Measurements from ENCODE around the gene WNT1.

The WNT1 gene

DNA sequence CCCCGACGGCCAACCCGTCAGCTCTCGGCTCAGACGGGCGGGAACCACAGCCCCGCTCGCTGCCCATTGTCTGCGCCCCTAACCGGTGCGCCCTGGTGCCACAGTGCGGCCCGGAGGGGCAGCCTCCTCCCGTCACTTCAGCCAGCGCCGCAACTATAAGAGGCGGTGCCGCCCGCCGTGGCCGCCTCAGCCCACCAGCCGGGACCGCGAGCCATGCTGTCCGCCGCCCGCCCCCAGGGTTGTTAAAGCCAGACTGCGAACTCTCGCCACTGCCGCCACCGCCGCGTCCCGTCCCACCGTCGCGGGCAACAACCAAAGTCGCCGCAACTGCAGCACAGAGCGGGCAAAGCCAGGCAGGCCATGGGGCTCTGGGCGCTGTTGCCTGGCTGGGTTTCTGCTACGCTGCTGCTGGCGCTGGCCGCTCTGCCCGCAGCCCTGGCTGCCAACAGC is at the start of gene WNT1:
TSS of gene WNT1 (plus strand) at position 32 of the 450 bp plus-strand sequence. CDS start at position 361, 329 bp downstream.
- no peak for DNase-seq (ENCODE audit: low read depth in 3 of 3, low spot score in 1 of 3)

DNA sequence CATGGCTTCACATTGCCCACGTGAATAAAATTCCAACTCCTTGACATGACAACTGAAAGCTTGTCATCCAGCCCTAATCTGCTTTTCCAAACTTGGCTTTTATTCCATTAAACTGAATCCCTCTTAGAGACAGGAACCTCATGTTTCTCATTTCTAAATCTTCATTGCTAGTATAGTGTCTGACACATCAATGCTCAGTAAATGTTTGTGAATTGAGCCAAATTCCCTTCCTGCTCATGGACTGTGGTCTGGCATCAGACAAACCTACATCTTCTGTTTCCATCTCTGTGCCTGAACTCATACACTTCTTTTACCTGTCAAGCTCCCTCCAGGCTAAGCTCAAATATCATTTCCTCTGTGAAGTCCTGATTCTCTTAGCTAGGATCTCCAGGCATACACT is 48.6 kb upstream of the WNT1 start:
- DNase-seq (ENCODE audit: low read depth in 3 of 3, low spot score in 1 of 3): no peak

DNA sequence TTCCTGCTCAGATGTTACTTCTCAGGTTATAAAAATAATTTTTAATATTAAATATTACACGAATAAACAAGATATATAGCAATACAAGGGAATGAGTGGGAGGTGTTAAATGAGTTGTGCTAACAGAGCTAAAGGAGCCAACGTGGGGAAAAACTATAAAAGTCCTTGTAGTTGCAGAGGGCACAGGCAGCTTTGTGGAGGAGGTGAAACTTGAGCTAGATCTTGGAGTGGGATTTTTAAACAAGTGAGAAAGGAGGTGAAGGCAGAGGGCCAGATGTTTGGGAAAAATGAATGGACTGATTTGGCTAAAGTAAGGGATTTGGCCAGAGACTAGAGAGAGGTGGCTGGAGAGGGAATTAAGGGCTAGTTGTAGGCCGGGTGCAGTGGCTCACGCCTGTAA is 47.6 kb upstream of the WNT1 start:
- no peak for DNase-seq (ENCODE audit: low read depth in 3 of 3, low spot score in 1 of 3)

DNA sequence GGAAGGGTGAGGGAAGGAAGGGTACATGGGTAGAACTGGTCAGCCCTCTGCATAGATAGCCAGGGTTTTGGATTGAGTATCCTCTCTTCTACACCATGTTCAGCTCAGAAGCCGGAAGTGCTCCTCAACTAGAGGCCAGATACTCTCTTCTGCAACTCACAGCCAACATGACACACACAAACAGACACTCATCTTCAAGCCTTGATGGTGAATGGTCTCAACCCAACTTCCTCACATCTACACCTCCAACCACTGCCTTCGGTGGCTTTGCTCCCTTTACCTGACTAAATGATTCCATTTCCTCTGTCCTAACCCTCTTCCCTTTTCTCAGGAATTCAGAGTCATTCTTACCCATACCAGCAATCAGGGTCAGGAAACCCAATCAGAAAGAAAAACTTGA is 45.2 kb upstream of the WNT1 start:
- DNase-seq (ENCODE audit: low read depth in 3 of 3, low spot score in 1 of 3): no peak

DNA sequence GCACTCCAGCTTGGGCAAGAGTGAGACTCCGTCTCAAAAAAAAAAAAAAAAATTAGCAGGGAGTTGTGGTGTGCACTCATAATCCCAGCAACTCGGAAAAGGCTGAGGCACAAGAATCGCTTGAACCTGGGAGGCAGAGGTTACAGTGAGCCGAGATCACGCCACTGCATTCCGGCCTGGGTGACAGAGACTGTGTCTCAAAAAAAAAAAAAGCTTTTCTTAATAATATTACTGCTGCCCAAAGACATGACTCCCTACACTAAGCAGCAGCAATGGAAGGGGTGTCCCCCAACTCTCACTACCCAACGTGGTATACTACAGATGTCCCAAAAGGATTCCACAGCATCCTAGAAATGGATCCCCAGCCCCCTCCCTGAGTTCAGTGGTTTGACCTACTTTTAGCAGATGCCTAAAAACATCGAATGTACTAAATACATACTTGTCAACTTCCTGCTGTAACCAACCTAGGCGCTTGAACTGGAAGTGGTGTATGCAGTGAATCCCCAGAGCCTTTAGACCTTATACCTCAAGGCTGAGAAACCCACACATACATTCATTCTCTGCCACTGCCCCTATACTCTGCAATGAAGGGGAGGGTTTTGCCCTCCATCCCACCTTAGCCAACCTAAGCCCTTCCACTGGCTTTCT is 44.3 kb upstream of the WNT1 start:
- DNase-seq (ENCODE audit: low read depth in 3 of 3, low spot score in 1 of 3): peak in 1 of 3 donors; percentile 30

DNA sequence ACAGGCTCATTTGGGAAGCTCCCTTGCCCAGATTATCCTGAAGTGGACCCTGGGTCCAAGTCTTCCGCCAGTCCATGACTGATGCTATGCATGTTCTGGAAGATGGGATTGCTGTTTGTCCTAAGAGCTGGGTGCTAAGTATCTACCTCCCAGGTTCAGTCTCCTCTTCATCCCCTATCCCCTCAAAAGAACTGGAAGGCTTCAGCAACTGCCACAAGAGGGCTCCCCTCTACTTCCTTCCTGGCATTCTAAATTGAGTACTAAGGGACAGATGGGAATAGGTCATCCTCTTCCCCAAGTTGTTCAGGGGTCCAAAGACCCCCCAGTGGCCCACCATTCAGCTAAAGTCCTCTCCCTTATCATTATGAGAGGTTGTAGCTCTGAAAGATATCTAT is 43.8 kb upstream of the WNT1 start:
- no peak for DNase-seq (ENCODE audit: low read depth in 3 of 3, low spot score in 1 of 3)

DNA sequence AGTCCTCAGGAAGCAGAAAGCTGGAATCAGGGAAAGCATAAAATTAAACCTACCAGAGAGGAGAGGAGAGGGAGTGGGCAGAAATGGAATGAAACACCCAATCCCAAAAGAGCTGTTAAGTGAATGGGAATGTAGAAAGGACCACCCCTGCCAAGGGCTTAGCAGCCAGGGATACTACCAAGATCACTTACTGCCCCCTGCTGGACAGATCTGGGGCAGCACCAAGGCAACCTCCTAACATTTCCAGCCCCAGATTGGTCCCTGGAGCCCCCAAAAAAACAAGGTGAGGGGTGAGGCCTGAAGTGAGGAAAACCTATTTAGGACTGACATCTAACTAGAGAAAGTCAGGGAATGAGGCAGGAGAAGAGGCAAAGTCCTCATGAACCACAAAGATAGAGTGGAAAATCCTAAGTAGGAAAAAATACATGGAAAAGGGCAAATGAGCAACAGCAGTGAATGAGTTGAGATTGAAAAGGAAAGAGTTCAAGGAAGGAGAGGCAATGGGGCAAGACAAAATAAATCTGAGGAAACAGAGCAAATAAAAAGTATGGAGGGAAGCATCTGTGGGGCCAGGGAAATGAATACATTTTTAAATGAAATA is 41.6 kb upstream of the WNT1 start:
- DNase-seq (ENCODE audit: low read depth in 3 of 3, low spot score in 1 of 3): peak; percentile 65 to 76 (median 66)

DNA sequence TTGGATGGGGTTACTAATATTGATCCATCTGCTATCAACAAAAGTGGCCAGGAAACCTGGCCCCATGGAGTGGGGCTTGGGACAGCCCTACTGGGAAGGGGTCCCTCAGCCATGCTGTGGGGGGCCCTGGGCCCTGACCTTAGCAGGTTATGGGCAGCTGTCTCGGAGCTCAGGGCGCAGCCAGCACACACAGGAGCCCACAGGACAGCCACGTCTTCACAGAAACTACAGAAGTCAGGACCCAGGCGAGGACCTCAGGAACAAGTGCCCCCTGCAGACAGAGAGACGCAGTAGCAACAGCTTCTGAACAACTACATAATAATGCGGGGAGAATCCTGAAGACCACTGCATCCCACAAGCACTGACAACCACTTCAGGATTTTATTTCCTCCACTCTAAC is 41.0 kb upstream of the WNT1 start:
- DNase-seq (ENCODE audit: low read depth in 3 of 3, low spot score in 1 of 3): no peak

DNA sequence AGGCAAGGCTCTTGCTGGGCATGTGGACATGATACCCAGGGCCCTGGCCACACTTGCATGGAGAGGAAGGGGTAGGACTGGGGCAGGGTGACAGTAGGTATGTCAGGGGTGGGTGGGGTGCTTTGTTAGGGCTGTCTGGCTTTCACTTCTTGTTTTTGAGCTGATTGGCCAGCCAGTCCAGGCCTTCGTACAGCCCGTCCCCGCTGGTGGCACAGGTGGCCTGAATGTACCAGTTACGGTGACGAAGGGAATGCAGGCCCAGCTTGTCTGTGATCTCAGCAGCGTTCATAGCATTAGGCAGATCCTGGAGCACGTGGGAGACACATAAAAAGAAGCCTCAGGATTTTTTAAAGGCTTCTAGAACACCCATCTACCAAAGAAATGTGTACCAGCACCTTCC is 39.3 kb upstream of the WNT1 start:
- DNase-seq (ENCODE audit: low read depth in 3 of 3, low spot score in 1 of 3): no peak

DNA sequence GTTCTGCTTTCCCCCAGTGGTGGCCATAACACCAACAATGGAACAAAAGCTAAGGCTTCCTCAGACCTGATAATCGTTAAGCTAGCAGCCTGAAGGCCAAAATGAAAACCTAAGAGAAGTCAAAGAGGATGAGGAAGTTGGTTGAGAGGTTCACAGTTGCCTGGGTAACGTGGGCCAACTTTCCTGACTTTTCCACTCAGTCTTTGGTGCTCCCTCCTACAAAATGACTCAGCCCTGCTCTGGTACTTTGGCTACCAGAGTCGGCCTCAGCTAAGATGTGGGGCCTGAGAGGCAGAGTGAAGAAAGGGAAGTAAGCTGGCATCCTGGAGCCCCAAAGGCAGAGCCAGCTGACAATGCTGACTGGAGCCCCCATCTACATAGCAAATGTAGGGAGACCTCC is 37.9 kb upstream of the WNT1 start:
- DNase-seq (ENCODE audit: low read depth in 3 of 3, low spot score in 1 of 3): no peak

DNA sequence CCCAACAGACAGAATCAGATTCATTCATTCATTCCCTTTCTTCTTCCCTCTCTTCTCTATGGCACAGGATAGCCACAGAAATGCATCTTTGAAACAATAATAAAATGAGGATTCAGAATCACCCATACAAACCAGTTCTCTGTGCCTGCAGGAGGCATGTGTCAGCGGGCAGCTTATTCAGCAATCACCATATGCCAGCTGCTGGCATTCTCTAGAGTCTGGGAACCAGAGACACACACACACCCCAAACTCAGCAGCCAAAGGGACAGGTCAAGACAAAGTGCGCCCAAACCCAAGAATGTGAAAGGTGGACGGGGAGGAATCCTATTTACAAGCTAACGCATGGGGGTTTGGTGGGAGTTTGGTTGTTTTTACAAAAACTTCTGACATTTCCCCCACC is 34.9 kb upstream of the WNT1 start:
- DNase-seq (ENCODE audit: low read depth in 3 of 3, low spot score in 1 of 3): no peak

DNA sequence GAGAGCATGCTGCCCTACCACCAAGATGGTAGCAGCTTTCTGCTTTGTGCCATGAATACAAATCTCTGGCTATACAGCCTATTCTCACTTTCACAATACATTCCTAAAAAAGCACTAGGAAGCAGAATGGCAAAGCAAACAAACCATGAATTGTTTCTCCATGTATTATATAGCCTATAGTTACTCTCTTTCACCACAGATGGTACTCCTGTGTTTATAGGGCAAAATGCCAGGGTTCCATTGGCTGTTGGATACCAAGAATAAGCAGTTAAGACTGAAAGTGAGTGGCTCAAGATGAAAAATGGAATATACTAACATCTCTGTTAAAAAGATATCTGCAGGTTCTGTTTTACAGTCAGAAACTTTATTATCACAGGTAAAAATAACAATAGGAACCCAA is 31.9 kb upstream of the WNT1 start:
- DNase-seq (ENCODE audit: low read depth in 3 of 3, low spot score in 1 of 3): no peak

DNA sequence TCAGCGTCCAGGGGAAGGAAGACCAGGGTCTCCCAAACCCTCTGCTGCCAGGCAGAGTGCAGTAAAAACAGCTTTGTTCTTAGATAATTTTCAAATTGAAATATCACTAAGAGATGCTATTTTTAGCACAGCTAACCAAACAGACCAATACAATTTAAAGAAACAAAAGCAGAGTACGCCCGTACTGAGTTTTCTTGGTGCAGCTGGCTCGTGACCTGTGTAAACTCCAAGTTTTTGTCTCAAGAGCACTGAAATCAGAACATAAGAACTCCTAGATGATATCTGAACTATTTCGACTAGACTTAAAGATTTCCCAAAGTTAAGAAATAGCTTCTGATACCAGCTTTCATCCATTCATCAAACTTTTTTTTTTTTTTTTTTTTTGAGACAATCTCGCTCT is 31.2 kb upstream of the WNT1 start:
- no peak for DNase-seq (ENCODE audit: low read depth in 3 of 3, low spot score in 1 of 3)

DNA sequence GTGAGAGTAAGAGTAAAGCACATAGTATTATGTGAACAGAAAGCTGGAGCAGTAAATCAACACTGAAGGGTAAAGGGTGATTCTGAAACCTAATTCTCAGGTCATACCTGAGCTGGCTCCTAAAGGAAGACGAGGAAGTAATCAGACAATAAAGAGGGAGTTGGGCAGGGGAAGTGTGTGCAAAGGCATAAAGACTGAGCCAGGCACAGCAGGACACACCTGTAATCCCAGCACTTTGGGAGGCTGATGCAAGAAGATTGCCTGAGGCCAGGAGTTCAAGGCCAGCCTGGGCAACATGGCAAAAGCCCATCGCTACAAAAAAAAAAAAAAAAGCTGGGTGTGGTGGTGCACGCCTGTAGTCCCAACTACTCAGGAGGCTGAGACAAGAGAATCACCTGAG is 30.4 kb upstream of the WNT1 start:
- DNase-seq (ENCODE audit: low read depth in 3 of 3, low spot score in 1 of 3): no peak

DNA sequence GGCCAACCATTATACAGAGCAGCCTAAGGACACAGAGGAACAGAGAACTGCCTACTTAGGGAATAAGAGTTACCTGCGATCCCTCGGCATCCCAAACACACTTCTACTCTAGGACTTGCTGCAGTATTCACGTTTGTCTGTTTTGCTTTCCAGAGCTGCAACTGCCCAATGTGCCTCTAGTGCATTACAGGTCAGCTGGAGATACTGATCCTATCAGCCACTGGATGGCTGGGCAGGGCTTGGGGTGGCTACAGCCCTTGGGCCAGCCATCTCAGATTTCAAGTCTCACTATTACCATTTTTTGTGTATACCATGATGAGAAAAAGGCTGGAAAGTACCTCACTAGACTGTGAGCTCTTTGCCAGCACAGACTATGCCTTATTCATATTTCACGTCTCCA is 25.4 kb upstream of the WNT1 start:
- no peak for DNase-seq (ENCODE audit: low read depth in 3 of 3, low spot score in 1 of 3)

DNA sequence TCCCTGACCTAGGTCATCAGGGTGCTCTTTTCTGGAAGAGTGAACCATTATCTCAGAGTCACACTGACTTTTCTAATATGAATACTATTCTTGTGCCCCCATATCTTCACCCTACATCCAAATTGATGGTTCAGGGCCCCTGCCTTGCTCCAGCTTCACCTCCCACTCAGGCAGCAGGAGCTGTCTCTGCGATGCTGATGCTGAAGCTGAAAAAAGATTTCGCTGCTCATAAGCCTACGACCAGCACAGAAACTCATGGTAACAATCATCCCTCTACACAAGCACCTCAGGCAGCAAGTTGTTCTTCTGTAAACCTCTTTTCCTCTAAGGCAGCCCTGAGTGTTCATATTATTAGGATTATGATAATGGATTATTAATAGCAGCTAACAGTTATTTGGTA is 24.1 kb upstream of the WNT1 start:
- no peak for DNase-seq (ENCODE audit: low read depth in 3 of 3, low spot score in 1 of 3)

DNA sequence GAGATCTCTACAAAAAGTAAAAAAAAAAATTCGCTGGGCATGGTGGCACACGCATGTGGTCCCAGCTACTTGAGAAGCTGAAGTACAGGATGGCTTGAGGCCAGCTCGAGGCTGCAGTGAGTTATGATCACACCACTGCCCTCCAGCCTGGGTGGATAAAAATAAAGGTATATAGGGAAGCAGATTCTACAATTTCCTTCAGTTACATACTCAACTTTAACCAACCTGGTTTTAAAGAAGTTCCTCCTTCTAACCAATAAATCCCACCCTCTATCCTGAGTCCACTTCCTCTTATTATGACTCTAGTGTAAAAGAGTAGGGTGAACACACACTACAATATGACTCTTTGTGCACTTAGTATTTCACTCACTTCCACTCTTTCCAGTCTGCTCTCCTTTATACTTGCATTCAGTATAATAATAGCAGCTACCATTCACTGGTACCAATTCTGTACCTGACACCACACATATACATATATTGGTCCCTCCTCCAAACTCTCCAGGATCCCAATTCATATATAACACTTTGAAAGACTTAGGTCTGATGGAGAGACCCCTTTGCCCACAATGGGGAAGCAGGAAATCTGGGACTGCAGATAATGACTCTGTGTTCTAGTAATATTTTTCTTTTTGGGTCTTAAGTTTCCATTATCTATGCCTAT is 23.2 kb upstream of the WNT1 start:
- DNase-seq (ENCODE audit: low read depth in 3 of 3, low spot score in 1 of 3): no peak

DNA sequence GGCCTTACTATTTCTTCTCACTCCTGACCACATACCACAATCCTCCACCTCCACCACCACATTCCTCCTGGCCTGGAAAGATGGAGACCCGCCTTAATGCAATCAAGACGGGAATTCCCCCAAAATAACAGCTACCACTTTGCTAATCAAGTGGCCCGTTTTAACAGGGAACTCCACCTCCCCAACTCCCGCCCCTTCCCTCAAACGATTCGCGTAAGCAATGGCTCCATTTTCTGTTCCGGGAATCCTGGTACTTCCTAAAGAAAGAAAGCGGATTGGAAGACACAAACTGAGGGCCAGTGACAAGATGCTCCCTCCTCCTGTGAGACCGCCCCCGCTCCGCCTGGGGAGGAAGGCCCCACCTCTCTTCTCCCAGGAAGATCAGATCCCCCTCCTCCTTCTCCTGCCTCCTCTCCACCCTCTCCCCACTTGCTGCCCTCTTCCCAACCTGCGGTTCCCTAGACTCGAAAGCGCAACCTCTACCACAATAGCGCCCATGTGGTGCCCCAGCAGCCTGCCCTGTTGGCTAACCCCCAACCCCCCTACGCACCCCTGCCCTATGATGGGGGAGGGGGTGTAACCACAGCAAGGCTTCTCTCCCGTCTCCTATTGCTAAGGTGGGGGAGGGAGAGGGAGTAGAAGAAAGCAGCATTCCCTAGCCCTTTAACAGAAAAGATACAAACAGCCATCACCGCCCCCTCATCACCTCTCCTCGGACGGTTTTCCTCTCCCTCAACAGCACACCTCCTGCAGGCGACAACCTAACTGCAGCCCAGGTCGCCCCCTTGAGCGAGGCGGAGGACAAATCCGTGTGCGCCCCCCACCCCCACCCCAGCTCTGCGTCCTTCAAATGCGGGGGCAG is 21.6 kb upstream of the WNT1 start:
- DNase-seq (ENCODE audit: low read depth in 3 of 3, low spot score in 1 of 3): no peak

DNA sequence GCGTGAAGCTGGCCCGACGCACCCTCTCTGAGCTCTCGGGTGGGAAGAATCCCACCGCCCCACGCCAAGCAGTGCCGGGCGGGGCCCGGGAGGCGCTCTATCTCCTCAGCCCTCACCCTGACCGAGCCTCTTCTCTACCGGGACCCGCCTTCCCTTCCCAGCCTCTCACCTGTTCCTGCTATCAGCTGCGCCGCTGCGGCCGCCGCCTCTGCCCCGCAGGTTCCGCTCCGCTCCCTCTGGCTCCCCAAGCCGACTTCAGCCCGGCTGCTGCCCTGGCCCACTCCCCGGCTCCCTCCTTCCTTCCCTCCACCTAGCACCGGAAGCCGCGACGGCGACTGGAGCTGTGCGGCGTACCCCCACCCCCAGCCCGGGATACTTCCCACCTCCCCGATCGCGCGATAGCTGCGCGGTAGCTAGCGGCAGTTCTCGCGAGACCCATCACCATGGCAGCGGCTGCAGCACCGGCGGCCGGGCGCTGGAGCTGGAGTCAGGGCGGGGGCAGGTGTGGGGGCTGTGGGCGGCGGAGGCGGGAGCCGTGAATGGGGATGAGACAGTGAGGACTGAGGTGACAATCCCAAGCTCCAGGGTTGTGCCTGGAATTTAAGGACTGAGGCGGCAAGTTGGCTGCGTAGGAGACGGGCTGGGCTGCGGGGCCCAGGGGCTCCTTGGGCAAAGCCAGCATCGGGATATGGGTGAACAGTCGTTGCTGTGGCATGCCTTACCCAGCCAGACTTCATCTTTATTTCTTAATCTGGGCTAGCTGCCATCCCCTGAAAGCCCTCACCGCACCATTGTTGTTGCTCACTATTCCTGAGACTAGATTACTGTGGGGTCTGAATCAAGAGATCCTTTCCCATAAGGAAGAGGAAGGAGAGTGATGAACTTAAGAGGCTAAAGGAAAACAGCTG is 20.7 kb upstream of the WNT1 start, which contains the start of gene ARF3:
TSS of gene ARF3 (minus strand) at position 347 of the 908 bp plus-strand sequence. CDS start 16,392 bp downstream, outside the sequence.
- peak; percentile 82 to 85 (median 85) for DNase-seq (ENCODE audit: low read depth in 3 of 3, low spot score in 1 of 3)

DNA sequence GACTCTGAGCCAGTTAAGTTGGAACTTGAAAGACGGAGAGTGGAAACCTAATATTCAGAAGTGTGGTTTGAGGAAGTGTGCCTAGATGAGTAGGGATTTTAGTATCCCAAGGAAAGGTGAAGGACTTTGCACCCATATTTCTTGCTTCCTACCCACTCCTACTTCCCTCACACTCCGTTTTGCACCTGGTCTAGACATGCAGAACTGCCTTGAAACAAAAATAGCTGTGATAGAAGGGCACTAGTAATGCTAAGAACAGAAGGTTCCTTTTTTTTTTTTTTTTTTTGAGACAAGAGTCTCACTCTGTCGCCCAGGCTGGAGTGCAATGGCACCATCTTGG is 20.1 kb upstream of the WNT1 start:
- no peak for DNase-seq (ENCODE audit: low read depth in 3 of 3, low spot score in 1 of 3)

DNA sequence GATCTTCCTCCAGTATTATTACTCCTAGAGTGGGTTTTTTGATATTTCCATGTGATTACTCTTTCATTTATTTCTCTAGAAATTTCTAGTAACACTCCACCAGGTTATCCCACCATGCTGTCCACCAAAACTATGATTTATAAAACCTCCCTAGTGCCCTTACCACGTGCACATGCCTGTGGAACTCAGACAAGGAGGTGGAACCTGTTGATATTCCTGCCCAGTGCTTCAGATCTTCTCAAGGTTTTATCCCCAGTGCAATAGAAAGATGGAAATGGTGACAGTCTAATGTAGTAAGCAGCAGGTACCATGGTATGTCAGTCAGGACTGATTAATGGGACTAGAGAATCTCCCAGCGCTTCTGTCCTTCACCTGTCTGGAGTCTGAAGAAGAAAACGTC is 17.3 kb upstream of the WNT1 start:
- DNase-seq (ENCODE audit: low read depth in 3 of 3, low spot score in 1 of 3): no peak
